ENCODE measurements around the gene MCRIP1.

DNA sequence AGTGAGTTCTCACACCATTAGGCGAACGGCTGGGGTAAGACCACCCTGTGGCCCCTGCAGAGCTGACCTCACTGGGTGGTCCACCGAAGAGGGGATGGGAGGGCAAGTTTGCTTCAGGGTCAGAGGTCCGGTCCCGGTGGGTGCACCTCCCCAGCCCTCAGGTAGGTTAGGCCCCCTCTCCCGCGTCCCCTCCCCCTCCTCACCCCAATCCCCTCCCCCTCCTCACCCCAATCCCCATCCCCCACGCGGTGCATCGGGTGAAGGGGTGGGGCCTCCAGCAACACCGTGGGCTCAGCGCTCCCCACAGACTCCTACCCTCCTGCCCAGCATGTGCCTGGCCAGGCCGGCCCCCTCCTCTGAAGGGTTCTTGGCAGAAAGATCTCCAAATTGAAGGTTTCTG lies 13.4 kb downstream of the MCRIP1 start:
- TF ChIP-seq BACH2 (CRISPR knock-in tag; IDR thresholded peaks at IDR 0.05; ENCODE audit: borderline replicate concordance) (no peak), ESRRG (CRISPR knock-in tag; IDR thresholded peaks at IDR 0.05) (no peak), ARNTL (CRISPR knock-in tag; IDR thresholded peaks at IDR 0.05; ENCODE audit: borderline replicate concordance, low read depth) (no peak), ZNF70 (CRISPR knock-in tag; IDR thresholded peaks at IDR 0.05) (no peak), OSR1 (CRISPR knock-in tag; IDR thresholded peaks at IDR 0.05) (no peak)
- TF ChIP-seq, protein P1, sequence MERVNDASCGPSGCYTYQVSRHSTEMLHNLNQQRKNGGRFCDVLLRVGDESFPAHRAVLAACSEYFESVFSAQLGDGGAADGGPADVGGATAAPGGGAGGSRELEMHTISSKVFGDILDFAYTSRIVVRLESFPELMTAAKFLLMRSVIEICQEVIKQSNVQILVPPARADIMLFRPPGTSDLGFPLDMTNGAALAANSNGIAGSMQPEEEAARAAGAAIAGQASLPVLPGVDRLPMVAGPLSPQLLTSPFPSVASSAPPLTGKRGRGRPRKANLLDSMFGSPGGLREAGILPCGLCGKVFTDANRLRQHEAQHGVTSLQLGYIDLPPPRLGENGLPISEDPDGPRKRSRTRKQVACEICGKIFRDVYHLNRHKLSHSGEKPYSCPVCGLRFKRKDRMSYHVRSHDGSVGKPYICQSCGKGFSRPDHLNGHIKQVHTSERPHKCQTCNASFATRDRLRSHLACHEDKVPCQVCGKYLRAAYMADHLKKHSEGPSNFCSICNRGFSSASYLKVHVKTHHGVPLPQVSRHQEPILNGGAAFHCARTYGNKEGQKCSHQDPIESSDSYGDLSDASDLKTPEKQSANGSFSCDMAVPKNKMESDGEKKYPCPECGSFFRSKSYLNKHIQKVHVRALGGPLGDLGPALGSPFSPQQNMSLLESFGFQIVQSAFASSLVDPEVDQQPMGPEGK (CRISPR knock-in tag; IDR thresholded peaks at IDR 0.05; ENCODE audit: borderline replicate concordance), result no peak
- TF ChIP-seq, protein P2, sequence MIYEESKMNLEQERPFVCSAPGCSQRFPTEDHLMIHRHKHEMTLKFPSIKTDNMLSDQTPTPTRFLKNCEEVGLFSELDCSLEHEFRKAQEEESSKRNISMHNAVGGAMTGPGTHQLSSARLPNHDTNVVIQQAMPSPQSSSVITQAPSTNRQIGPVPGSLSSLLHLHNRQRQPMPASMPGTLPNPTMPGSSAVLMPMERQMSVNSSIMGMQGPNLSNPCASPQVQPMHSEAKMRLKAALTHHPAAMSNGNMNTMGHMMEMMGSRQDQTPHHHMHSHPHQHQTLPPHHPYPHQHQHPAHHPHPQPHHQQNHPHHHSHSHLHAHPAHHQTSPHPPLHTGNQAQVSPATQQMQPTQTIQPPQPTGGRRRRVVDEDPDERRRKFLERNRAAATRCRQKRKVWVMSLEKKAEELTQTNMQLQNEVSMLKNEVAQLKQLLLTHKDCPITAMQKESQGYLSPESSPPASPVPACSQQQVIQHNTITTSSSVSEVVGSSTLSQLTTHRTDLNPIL (CRISPR knock-in tag; IDR thresholded peaks at IDR 0.05; ENCODE audit: low read depth), result no peak
- TF ChIP-seq, protein P3, sequence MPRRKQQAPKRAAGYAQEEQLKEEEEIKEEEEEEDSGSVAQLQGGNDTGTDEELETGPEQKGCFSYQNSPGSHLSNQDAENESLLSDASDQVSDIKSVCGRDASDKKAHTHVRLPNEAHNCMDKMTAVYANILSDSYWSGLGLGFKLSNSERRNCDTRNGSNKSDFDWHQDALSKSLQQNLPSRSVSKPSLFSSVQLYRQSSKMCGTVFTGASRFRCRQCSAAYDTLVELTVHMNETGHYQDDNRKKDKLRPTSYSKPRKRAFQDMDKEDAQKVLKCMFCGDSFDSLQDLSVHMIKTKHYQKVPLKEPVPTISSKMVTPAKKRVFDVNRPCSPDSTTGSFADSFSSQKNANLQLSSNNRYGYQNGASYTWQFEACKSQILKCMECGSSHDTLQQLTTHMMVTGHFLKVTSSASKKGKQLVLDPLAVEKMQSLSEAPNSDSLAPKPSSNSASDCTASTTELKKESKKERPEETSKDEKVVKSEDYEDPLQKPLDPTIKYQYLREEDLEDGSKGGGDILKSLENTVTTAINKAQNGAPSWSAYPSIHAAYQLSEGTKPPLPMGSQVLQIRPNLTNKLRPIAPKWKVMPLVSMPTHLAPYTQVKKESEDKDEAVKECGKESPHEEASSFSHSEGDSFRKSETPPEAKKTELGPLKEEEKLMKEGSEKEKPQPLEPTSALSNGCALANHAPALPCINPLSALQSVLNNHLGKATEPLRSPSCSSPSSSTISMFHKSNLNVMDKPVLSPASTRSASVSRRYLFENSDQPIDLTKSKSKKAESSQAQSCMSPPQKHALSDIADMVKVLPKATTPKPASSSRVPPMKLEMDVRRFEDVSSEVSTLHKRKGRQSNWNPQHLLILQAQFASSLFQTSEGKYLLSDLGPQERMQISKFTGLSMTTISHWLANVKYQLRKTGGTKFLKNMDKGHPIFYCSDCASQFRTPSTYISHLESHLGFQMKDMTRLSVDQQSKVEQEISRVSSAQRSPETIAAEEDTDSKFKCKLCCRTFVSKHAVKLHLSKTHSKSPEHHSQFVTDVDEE (CRISPR knock-in tag; IDR thresholded peaks at IDR 0.05), result no peak
